Measurements from ENCODE around the gene RBPJL.

The RBPJL gene

GRCh38 chr20:45293041-45294002, 13.3 kb upstream of the RBPJL start:
- DNase-seq (ENCODE audit: low spot score) = peak; percentile 91

GRCh38 chr20:45294003-45294368, 12.7 kb upstream of the RBPJL start:
- no peak for DNase-seq (ENCODE audit: low spot score)

DNA sequence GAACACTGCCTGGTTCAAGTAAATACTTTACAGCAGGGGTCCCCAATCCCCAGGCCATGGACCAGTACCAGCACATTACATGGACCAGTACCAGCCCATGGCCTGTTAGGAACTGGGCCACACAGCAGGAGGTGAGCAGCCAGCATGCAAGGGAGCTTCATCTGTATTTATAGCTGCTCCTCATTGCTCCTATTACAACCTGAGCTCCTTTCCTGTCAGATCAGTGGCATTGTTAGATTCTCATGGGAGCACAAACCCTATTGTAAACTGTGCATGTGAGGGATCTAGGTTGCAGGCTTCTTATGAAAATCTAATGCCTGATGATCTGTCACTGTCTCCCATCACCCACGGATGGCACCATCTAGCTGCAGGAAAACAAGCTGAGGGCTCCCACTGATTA, 12.0 kb upstream of the RBPJL start:
- DNase-seq (ENCODE audit: low spot score) = no peak

DNA sequence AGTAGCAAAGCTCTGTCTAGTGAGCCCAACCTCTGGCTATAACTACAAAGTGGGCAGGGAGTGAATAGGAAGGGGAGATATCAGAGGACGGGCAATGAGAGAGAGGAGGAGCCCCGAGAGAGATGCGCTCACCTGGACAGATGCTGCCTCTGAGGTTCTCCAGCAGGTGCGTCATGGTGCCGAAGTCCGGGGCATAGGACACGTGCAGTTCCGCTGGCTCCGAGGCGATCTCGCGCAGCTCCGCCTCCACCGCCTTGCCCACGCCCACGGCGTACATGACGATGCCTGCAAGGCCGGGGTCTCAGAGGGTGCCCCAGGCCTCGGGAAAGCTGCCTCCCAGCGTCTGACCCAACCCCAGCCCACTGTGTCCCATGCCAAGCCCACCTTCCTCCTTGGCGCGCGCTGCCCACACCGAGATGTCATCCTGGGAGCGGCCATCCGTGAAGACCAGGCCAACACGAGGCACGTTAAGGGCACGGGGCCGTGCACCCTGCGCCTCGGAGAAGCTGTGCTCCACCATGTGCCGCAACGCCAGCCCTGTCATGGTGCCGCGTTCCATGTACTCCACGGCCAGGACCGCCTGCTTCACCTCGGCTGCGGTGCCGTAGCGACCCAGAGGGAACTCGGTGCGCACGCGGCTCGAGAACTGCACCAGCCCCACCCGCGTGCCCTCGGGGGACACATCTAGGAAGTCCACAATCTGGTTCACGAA, 8.7 kb upstream of the RBPJL start:
- no peak for DNase-seq (ENCODE audit: low spot score)

- no peak for DNase-seq (ENCODE audit: low spot score)
Measured at GRCh38 chr20:45299786-45300185, 6.9 kb upstream of the RBPJL start.

DNA sequence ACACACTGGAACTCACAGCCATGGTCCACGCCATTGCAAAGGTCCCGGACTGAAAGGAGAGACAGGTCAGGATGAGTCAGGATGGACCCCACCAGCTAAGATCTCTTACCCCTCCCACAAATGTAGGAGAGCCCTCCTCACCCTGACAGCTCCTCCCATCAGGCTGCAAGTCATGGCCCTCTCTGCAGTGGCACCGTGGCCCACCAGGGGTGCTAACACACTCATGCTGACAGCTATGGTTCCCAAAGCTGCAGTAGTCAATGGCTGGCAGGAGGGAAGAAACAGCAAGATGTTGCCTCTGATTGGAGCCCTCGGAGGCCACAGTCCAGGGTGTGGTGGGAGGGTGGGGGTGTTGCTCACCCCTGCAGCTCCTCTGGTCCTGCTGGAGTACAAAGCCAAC, 5.7 kb upstream of the RBPJL start:
- peak; percentile 77 for DNase-seq (ENCODE audit: low spot score)

DNA sequence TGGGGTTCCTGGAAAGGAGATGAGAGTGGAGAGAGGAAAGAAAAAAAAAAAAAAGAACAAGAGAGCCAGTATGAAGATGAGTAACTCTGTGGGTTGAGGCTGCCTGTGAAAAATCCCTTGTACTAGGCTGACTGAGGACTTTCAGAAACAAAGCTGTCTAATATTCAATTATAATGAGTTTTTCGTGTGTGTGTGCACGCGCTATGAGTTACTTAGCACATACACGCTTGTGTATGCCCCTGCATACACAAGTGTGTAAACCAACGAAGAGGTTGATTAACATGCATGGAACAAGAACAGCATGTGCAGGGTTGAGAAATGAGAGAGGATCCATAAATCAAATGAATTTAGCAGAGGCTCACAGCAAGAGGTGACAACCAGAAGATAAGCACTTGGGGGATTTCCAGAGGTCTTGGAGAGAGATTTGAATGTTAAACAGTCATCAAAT, 4.8 kb upstream of the RBPJL start:
- DNase-seq (ENCODE audit: low spot score) = no peak

DNA sequence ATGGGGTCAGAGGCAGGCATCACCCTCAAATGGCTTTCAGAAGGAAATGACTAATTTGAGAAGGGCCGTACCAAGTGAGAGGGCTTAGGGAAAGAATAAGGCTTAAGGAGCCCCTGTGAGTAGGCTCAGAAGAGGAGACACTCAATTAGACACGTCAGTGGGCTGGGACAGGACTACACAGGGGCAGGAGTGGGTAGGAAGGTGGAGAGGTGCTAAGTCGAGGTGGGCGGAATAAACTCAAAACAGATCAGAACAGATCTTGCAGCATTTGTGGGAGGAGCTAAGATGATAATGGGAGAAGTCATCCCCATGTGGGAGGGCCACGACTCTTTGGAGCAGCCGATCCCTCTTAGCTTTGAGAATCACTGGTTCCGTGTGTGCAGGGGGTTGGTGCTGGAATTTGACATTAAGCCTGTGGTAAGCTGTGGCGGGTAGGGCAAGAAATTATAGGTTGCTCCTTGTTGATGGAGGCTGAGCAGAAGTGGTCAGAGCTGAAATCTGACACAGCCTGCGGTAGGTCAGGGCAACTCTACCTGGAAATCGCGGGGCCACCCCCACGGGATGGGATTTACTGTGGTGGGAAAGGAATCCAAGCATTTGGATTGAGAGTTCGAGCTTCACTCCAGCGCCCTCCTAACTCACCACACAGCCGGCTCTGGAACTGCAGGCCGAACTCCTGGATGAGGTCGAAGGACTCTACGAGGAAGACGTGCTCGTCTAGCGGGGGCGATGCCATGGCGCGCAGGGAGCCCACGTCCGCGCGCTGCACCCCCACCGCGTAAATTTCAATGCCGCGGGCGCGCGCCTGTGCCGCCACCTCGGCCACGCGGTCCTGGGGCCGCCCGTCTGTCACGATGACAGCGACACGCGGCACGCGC, 2.8 kb upstream of the RBPJL start:
- DNase-seq (ENCODE audit: low spot score) = no peak

GRCh38 chr20:45304464-45304999, 2.1 kb upstream of the RBPJL start:
- DNase-seq (ENCODE audit: low spot score) = no peak

DNA sequence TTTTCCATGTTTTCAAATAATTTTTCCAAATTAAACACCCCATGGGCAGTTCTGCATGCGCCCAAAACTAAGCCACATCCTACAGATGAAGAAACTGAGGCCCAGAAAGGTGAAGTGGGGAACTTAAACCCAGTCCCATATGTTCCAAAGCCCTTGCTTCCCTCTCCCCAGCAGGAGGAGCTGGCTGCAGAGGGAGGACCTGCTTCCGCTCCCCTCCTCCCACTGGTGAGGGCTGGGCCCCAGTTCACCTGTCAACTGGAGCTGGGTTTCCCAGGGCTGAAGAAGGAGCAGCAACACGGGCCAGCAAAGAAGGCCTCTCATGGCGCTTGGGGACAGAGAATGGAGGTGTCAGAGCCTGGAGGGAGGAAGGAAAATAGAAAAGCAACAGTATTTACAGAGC, 1.4 kb upstream of the RBPJL start:
- DNase-seq (ENCODE audit: low spot score) = no peak

DNA sequence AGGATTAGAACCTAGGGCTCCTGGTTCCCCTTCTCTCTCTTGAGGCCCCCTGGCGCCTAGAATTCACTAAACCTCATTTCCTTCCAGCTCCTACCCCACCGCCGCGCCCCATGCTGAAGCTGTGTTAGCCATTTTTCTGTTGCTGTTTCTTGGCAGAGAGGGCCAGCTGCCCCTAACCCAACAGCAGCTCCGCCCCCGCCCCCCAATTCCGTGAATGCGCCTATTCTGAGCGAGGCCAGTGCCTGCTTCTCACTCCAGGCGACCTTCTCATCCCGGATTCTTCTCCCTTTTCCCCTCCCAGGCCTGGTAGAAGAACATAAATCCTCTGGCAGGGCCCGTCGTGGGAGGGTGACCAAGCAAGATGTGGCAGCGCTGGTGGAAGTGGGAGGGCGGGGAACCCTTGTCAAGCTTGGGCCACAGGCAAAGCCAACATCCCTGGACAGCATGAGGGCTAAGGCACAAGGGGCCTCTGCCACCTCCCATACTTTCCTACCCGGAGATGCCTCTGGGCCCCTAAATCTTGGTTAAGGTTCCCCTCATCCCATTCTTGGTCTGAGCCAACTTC, 518 bp downstream of the RBPJL start:
- no peak for DNase-seq (ENCODE audit: low spot score)

DNA sequence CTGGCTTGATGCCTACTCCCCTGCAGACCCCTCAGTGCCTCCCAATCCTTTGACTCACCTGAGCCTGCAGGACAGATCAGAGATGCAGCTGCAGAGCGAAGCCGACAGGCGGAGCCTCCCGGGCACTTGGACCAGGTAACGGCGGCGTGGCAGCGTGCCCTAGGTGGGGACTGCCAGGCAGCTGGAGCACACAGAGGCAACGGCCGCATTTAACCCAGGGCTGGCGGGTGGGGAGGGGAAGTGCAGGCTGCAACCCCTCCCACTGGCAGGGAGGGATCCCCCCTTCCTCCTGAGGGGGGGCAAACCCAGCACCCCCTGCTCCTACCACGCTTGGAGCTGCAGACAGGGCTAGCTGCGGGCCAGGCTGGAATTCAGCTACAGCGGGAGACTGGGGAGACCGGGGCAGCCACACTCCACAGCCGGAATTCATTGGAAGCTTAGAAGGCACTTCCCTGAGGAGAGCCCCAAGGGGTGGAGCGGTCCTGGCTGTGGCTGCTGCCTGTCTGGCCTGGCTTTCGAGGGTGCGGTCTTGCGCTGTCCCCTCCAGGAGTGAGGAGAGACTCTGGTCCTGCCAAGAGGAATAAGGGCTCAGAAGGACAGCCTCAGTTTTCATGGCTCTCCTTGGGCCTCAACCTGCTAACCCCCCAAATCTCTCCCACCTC, 1.6 kb downstream of the RBPJL start, which contains the start of gene MATN4:
MATN4 (minus strand) TSS at position 183 of the 662 bp plus-strand sequence. CDS start 2,717 bp downstream, outside the sequence.
- DNase-seq (ENCODE audit: low spot score) = no peak

- DNase-seq (ENCODE audit: low spot score) = no peak
Measured at GRCh38 chr20:45309075-45309474, 2.4 kb downstream of the RBPJL start.

DNA sequence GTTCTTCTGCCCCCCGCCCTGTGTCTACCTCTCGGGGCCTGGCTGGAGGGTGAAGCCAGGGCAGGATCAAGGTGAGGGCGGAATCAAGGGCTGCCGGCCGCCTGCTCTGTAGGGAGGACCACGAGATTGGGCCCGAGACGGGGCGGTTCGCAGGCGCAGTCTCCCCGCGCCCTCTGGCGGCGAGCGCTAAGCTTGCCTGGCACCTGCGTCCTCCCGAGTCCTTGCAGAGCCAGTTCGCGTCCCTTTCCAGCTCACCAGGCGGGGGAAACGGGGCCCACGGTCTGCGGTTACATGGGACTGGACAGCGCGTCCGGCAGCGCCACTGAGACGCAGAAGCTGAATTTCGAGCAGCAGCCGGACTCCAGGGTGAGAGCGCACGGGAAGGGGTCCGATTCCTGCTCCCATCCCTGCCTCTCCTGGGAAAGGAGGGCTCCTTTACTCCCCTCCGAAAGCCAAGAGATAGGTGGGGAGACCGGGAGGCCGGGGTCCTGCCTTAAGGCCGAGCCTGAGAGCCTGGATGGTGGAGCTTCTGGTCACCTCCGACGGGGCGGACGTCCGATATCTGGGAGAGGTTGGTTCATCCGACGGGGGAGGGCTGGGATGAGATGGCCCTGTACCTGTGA, 5.1 kb downstream of the RBPJL start:
- DNase-seq (ENCODE audit: low spot score) = peak; percentile 91

DNA sequence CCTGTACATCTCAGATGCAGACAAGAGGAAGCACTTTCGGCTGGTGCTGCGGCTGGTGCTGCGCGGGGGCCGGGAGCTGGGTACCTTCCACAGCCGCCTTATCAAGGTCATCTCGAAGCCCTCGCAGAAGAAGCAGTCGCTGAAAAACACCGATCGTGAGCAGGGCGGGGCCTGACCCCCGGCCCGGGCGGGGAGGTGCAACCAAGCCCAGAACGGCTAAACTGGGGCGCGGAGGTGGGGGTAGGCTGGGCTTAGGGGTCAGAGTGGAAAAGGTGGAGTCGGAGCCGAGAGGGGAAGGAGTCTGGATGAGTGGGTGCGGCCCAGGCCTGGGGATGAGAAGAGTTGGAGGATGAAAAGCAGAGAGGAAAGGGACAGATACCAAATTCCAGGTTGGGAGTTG, 5.6 kb downstream of the RBPJL start:
- no peak for DNase-seq (ENCODE audit: low spot score)

DNA sequence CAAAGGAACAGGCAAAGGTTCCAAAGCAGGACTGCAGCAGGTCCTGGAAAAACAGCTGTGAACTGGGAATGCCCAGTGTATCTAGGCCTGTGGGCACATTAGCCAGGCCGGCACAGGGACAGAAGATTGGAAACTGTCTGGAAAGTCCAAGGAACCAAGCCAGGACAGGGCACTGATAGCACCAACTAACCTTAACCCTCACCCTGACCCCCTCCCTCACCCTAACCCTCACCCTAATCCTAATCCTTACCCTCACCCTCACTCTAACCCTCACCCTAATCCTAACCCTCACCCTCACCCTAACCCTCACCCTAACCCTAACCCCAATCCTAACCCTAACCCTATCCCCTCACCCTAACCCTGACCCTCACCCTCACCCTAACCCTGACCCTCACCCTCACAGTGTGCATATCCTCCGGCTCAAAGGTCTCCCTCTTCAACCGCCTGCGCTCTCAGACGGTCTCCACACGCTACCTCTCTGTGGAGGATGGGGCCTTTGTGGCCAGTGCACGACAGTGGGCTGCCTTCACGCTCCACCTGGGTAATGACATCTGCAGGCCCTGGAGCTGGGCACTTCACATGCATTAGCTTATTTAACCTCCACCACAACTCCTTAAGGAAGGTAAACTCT, 6.5 kb downstream of the RBPJL start:
- DNase-seq (ENCODE audit: low spot score) = no peak

DNA sequence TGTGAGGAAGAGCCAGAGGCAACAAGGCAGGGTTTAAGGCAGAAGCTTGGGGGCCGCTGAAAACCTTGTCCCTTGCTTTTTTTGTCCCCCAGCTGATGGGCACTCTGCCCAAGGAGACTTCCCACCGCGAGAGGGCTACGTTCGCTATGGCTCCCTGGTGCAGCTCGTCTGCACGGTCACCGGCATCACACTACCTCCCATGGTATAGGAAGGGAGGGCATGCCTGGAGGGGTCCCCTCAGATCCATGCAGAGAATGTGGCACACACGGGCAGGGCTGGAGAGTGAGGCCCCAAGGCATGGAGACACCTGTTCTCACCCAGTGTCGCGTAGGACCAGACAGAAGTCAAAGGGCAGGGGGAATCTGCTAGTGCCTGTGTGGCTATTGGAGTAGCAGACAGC, 7.3 kb downstream of the RBPJL start:
- no peak for DNase-seq (ENCODE audit: low spot score)

GRCh38 chr20:45315672-45316071, 9.0 kb downstream of the RBPJL start:
- no peak for DNase-seq (ENCODE audit: low spot score)

DNA sequence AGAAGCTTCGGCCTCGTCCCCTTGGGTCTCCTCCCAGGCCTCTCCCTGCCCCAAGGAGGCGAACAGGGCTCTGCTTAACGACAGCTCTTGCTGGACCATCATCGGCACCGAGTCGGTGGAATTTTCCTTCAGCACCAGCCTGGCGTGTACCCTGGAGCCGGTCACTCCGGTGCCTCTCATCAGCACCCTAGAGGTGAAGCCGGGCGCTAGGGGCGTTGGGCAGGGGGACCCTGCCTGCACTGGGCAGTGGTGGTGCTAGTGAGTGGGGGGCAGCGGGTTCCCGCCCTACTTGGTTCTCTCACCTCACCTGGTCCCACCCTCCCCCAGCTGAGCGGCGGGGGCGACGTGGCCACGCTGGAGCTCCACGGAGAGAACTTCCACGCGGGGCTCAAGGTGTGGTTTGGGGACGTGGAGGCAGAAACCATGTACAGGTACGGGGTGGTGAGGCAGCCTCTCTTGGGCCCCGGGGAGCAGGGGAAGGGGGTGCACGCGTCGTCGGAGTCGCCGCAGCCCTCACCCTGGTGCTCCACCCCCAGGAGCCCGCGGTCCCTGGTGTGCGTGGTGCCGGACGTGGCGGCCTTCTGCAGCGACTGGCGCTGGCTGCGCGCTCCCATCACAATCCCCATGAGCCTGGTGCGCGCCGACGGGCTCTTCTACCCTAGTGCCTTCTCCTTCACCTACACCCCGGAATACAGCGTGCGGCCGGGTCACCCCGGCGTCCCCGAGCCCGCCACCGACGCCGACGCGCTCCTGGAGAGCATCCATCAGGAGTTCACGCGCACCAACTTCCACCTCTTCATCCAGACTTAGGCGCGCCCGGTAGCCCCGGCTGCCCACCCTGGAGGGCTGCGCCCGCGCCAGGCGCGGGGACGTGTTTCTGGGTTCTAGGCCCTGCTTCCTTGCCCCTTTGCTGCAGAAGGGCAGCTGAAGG, 9.8 kb downstream of the RBPJL start:
- no peak for DNase-seq (ENCODE audit: low spot score)

Measured in D341Med (cell line).